Measurements from ENCODE around the gene UQCR11.

- TF ChIP-seq CTCF (IDR thresholded peaks at IDR 0.05) (no peak), POLR2A (IDR thresholded peaks at IDR 0.05) (no peak)
Measured at GRCh38 chr19:1654178-1654792, 49.0 kb upstream of the UQCR11 start.

Data from testis (tissue), 2 donors.